HG03520 (cell line): ENCODE data around the gene COPA.
"Not testable (repeated sequence)": the region's sequence is repeated elsewhere in the genome, so short reads cannot be mapped to it uniquely, and the experiment has no call there.

Source experiments
- ATAC-seq: cut with Tn5 transposase; IDR thresholded peaks from one replicate; pipeline ENCODE4 v1.9.1; 2021; ENCODE audit warnings: mild to moderate bottlenecking, moderate library complexity; ENCODE audit not compliant: unreplicated experiment

The COPA gene

GRCh38 chr1:160342953-160343869 is at the start of gene COPA, which contains the start of gene NCSTN:
TSS of gene COPA (minus strand) at chr1:160343250. CDS start at chr1:160343170, 80 bp downstream.
TSS of gene NCSTN (plus strand) at chr1:160343383. CDS start at chr1:160343397, 14 bp downstream.
- ATAC-seq: peak; percentile 91

DNA sequence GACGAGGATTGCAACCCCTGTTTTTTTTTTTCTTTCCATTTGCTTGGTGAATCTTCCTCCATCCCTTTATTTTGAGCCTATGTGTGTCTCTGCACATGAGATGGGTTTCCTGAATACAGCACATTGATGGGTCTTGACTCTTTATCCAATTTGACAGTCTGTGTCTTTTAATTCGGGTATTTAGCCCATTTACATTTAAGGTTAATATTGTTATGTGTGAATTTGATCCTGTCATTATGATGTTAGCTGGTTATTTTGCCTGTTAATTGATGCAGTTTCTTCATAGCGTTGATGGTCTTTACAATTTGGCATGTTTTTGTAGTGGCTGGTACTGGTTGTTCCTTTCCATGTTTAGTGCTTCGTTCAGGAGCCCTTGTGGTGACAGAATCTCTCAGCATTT is 45.4 kb upstream of the COPA start:
- not testable (repeated sequence) for ATAC-seq

- not testable (repeated sequence) for ATAC-seq
Measured at GRCh38 chr1:160384812-160385211, 41.8 kb upstream of the COPA start.

DNA sequence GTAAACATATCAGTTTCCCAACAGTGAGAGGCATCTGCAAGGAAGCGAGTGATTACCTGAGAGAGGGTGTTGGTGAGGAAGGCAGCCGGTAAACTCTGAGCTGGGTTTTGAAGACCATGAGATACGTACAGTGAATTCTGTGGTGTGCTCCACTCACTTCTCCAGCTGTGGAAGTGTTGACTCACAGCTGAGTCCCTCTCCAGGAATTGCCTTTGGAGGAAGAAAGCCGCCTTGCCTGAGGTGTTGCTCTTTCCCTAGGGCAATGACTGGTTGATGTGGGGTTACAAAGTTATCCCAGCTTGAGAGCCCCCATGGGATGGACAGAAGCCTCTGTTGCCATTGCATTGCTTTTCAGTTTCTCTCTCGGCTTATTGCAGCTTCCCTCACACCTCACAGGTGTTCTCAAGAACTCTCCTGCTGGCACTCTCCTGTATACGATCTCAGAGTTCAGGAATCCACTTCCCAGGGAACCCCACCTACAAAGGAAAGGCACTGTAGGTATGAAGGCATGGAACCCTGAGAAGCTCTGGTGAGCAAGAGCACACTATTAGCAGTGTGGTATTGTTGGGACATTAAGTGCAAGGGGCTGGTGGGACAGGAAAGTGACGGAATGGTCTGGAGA is 34.6 kb upstream of the COPA start:
- no peak for ATAC-seq

DNA sequence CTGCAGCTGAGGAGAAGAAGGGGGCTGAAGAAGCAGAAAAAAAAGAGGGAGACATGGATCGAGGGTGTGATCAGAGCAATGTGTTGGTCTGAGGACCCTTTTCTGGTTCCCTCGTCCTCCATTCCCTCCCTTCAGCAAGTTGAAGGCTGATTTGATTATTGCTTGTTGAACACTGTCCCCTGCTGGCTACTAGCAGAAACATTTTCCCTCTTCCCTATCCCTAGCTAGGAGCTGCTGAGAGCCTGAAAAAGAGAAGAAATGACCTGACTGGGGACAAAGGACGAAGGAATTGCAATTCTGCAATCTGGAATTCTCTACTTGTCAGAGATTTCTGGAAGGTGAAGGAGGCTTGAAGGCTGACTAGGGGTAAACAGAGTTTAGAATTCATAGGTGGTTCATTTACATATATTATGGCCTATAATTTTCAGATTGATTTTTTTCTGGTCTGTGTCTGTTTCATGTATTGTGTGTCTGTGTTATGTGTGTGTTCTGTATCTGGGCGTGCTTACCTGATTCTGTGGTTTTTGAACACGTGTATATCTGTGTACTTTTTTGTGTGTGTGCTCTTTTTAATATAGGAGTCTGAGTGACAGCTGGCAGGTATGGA is 33.6 kb upstream of the COPA start:
- peak; percentile 26 for ATAC-seq

DNA sequence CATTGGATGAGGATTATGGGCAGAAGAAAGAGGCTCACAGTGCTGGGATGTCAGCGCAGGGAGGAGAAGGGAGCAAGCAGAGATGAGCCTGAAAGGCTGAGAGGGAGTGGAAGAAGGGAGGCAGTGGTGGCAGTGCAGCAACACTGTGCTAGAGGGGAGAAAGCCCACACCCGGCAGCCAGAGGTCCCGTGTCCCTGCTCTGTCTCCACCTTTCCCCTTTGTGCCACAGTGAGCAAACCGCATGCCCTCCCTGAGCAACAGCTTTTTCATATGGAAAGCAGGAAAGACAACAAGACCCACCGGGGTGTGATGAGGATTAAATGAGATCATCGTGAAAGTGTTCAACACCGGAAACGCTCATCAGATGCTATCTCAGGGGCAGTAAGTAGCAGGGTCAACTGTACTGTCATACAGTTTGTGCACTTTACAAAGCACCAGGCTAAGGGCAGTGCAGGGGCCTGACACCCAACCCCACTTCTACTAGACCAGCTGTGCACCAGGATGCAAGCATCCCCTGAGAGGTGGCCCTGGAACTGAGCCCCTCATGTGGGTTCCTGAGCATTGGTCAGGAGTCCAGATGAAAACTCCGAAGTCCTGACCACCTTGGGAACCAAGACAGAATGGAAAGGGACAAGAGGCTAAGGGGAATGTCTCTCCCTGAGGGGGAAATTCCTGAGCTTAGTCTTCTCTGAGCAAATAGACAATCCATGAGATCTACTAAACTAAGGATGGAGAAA is 32.9 kb upstream of the COPA start:
- ATAC-seq: peak; percentile 43

DNA sequence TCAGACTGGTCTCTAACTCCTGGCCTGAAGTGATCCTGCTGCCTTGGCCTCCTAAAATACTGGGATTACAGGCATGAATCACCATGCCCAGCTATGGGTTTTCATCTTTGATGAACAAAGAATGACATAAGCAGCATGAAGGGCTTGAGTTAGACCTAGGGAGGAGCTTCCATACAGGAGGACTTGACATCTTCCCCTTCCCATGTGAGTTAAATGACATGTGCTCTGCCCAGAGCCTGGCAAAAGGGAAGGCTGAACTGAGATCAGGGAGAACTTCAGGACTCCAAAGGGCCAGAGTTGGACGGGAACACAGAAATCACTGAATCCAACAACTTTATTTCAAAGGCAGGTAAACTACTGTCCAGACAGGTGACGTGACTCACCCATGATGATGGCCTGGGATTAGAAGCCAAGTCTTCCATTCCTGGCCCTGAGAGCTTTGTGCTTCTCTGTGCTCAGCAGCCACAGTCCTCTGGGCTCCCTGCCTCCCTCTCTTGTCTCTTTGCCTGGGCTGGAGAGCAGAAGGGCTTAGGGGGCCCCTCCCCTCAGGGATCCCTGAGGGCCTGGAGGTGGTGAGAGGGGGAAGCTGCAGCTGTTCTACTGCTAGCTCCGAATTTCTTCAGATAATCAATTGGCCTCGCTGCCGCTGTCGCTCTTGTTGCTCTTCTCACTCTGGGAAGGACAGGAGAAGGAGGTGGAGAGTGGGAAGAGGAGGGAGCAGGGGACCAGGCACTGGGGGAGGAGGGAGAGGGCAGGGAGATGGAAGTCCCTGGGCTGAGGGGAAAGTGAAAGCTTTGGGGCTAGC is 31.5 kb upstream of the COPA start:
- no peak for ATAC-seq

- ATAC-seq: no peak
Measured at GRCh38 chr1:160373696-160374095, 30.6 kb upstream of the COPA start.

DNA sequence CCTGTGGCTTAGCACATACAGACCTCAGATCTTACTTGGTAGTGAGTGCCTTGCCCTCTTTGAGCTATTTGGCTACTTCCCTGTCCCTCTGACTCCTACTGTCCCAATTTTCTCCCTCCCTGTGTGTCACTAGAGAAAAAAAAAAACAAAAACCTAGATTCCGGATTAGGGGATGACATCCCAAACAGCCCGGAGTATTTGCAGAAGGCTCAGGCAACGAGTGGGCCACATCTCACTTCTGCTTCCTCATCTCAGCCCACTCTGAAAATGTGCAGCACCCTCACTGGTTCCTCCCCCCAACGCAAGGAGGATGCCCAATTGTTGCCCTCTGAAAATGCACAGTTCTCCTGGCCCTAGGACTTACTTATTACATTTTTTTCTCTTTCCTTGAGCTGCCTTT is 28.7 kb upstream of the COPA start:
- ATAC-seq: no peak

- ATAC-seq: no peak
Measured at GRCh38 chr1:160371346-160371631, 28.2 kb upstream of the COPA start.

DNA sequence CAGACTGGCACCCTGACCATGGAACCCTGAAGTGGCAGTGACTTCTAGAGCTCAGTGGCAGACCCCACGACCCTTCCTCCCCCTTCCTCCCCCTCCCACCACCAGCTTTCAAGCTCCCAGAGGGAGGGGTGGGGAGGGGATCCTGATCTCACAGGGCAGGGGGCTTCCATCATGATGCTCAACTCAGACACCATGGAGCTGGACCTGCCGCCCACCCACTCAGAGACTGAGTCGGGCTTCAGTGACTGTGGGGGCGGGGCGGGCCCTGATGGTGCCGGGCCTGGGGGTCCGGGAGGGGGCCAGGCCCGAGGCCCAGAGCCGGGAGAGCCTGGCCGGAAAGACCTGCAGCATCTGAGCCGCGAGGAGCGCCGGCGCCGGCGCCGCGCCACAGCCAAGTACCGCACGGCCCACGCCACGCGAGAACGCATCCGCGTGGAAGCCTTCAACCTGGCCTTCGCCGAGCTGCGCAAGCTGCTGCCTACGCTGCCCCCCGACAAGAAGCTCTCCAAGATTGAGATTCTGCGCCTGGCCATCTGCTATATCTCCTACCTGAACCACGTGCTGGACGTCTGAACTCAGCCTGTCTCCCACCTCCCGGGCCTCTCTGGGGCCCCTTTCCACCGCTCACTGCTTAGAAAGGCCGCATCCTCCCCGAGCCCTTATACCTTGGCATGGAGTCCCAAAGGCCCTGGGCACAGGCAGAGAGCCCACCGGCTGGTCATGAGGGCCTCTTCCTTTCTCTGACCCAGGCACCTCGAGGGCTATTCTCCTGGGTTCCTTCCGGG is 27.7 kb upstream of the COPA start:
- no peak for ATAC-seq

DNA sequence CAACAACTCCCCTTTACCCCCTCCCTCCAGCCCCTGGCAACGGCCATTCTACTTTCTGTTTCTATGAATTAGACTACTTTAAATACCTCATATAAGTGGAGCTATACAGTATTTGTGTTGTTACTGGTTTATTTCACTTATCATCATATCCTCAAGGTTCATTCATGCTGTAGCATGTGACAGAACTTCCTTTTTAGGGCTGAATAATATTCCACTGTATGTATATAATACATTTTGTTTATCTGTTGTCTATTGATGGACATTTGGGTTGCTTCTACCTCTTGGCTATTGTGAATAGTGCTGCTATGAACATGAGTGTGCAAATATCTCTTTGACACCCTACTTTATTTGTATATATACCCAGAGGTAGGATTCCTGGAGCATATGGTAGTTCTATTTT is 26.0 kb upstream of the COPA start:
- ATAC-seq: no peak

DNA sequence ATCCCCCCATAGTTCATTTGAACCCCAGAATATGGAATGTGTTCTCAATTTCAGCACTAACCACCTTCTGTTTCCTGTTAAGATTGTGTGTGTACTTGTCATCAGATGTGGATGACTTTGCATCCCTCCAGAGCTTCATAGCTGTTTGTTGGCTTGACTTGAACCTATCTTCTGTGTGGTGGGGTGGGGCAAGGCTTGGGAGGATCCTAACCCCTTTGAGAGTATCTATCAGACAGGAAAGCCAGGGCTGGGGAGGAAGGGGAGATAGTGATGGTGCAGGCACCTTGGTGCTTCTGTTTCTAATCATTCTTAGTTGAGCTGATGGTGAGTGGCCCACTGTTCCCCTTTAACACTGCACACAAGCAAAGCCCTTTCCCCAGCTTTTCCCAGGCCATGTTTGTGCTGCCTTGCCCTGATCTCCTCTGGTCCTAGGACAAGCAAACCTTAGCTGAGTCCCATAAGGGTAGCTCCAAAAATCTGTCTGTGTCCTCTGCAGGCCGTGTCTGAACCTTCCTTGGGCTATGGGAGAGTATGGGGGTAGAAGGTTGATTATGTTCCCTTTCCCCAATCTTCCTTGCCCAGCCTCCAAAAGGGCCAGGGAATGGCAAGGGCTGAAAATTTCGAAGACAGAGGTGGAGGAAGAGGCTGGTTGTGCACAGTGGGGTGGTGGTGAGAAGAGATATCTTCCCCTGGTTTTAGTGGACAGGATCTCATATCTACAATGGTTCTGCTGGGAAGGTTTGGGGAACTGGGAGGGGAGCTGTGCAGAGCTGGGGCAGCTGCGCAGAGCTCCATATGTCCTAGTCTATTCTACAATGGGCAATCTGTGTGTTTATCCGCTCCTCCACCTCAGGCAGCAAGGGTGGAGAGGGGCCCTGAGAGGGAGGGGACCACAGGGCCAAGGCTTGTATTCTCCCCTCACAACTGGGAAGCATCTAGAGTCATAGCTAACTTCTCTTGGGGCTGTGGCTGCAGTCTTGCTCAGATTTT is 25.2 kb upstream of the COPA start:
- ATAC-seq: no peak

- ATAC-seq: no peak
Measured at GRCh38 chr1:160367516-160367900, 24.5 kb upstream of the COPA start.

DNA sequence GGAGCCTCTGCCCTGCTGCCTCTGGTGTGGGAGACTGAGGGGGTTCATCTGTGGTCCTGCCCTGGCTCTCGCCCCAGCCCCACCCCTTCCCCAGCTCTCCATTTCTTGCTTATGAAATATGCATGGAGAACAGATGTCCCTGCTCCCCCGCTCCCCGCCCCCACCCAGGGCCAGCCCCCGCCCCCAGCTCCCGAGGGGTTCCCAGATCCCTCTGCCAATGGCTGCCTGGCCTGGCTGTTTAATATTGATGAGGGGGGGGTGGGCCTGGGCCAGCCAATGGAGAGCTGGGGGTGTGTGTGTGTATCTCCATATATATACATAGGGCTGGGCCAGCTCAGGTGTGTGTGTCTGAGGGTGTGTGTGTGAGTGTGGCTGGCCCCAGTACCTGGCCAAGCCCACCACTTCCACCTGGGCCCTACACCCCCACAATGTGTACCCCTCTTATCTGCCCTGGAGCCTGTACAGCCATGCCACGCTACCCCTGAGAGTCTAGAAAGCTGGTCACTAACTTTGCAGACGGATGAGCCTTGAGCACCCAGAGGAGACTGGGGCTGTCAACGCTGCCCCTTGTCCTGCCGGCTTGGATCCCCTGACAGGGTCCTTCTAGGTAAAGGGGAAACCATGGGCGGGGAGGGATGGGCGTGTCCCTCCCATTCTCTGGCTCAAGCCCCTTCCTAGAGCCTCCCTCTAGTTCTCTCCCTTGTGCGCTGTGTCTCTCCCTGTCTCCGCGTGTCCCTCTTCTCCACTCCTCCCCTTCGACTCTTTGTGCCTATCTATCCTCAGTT is 23.9 kb upstream of the COPA start, which contains the start of gene NHLH1:
Gene NHLH1, plus strand, starts transcription at position 341 of the 785 bp plus-strand sequence. CDS start 3,661 bp downstream, outside the sequence.
- ATAC-seq: no peak

GRCh38 chr1:160365325-160365724 is 22.3 kb upstream of the COPA start:
- ATAC-seq: no peak

DNA sequence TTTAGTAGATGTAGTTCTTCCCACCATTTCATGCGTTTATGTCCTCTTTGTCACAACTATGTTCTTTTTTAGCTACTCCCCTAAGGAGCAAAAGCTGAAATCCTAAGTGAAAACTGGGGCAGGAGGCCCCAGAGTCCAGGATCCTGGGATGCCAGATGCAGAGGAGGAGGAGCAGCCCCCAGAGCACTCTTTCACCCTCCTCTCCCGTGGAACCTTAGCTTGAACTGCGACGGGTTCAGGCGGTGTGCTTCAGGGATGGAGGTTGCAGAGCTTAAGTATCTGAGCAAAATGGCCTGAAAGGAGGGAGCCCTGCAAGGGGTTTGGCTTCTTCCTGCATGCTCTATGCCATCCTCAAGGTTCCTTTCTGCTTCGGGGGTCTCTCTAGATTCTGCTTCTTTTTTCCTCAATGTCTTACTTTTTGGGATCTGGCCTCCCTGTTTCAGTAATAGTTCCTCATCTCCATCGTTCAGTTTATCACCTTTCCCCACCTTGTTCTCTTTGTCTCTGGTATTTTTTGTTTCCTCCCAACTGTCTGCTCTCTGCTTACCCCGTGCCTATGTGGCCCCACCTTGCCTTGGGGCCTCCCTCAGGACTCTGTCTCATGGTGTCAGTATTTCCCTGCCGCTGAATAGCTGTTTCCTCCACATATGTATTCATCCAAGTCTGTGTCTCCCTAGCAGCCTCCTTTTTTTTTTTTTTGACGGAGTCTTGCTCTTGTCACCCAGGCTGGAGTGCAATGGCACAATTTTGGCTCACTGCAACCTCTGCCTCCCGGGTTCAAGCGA is 21.1 kb upstream of the COPA start:
- no peak for ATAC-seq
